ENCODE measurements around the gene RABEPK.
"Not testable (repeated sequence)": the region's sequence is repeated elsewhere in the genome, so short reads cannot be mapped to it uniquely, and the experiment has no call there.

The RABEPK gene

GRCh38 chr9:125161284-125161918 lies 38.9 kb upstream of the RABEPK start:
- ChIA-PET CTCF (interaction anchor here (1.3 to 1.6 kb wide), 2 partner anchors 14 to 18 kb away, joined by 3 to 7 read pairs; partner anchors contain the start of gene SCAI), POLR2A (no interaction called here)
- DNase-seq (ENCODE audit: extremely low spot score): no peak
- TF ChIP-seq CTCF (IDR thresholded peaks at IDR 0.05; ENCODE audit: control extremely low read depth, extremely low read depth, low read depth, missing control alignments): no peak

GRCh38 chr9:125162891-125163290 lies 37.5 kb upstream of the RABEPK start:
- POLR2A ChIA-PET; DNase-seq (ENCODE audit: extremely low spot score): not testable (repeated sequence)
- CTCF ChIA-PET: interaction anchor here (1.6 kb wide), 1 partner anchor 15 kb away, joined by 7 read pairs; no protein-coding TSS in a partner anchor

- DNase-seq (ENCODE audit: extremely low spot score): no peak
- POLR2A ChIA-PET: no interaction called here
- no peak for TF ChIP-seq CTCF (IDR thresholded peaks at IDR 0.05; ENCODE audit: control extremely low read depth, extremely low read depth, low read depth, missing control alignments)
- CTCF ChIA-PET: no interaction called here
Observed at GRCh38 chr9:125166762-125167161, 33.6 kb upstream of the RABEPK start.

- CTCF ChIA-PET: interaction anchor here (1.4 kb wide), 1 partner anchor 11 kb away, joined by 3 read pairs; no protein-coding TSS in a partner anchor
Observed at GRCh38 chr9:125169895-125170294, 30.4 kb upstream of the RABEPK start.

GRCh38 chr9:125172031-125172755 lies 28.1 kb upstream of the RABEPK start:
- DNase-seq (ENCODE audit: extremely low spot score): no peak
- ChIA-PET CTCF (no interaction called here), POLR2A (no interaction called here)
- no peak for TF ChIP-seq CTCF (IDR thresholded peaks at IDR 0.05; ENCODE audit: control extremely low read depth, extremely low read depth, low read depth, missing control alignments)

More at GRCh38 chr9:125169895-125170294, 30.4 kb upstream of the RABEPK start:
- TF ChIP-seq CTCF (IDR thresholded peaks at IDR 0.05; ENCODE audit: control extremely low read depth, extremely low read depth, low read depth, missing control alignments): no peak
- DNase-seq (ENCODE audit: extremely low spot score): no peak
- POLR2A ChIA-PET: no interaction called here

- DNase-seq (ENCODE audit: extremely low spot score): no peak
- TF ChIP-seq CTCF (IDR thresholded peaks at IDR 0.05; ENCODE audit: control extremely low read depth, extremely low read depth, low read depth, missing control alignments): no peak
- CTCF ChIA-PET: interaction anchor here (1.1 kb wide), 1 partner anchor 25 kb away, joined by 3 read pairs; no protein-coding TSS in a partner anchor
- POLR2A ChIA-PET: no interaction called here
Observed at GRCh38 chr9:125176636-125177035, 23.7 kb upstream of the RABEPK start.

- no peak for DNase-seq (ENCODE audit: extremely low spot score)
- POLR2A ChIA-PET: no interaction called here
- CTCF ChIA-PET: no interaction called here
- no peak for TF ChIP-seq CTCF (IDR thresholded peaks at IDR 0.05; ENCODE audit: control extremely low read depth, extremely low read depth, low read depth, missing control alignments)
Observed at GRCh38 chr9:125177888-125178287, 22.5 kb upstream of the RABEPK start.

- CTCF ChIA-PET: interaction anchor here (0.8 kb wide), 1 partner anchor 11 kb away, joined by 3 read pairs; no protein-coding TSS in a partner anchor
- POLR2A ChIA-PET; DNase-seq (ENCODE audit: extremely low spot score): not testable (repeated sequence)
Observed at GRCh38 chr9:125179776-125180175, 20.6 kb upstream of the RABEPK start.
